B cell (primary cell): Measurements from ENCODE around the gene MDFIC2. TPM values are rescaled to one million over a fixed set of nuclear protein-coding genes. Genes with fewer than 3 reads are reported as not detected.

ENCODE experiments used
- ATAC-seq: fragments of 200-7000 bp; cut with Tn5 transposase; one replicate; pipeline ENCODE4 v1.10.0; 2021; ENCODE audit warnings: low read depth, mild to moderate bottlenecking, moderate number of reproducible peaks, moderate library complexity
- CTCF ChIA-PET: fragments of 350-600 bp; sonication (Branson Sonifier 250); formaldehyde crosslinking; loops from one replicate; lab custom pipeline; 2021; ENCODE audit warnings: antibody characterized with exemption, inconsistent platforms; lab: Charles Lee
- POLR2A ChIA-PET: fragments of 350-600 bp; sonication (Branson Sonifier 250); formaldehyde crosslinking; loops from one replicate; lab custom pipeline; 2021; ENCODE audit warnings: antibody characterized with exemption; lab: Charles Lee
- DNase-seq: peaks from one replicate; pipeline ENCODE4 v3.0.0; 2013
- H2AFZ ChIP-seq: 2 replicates; pipeline ENCODE4 v1.6.1; 2012; ENCODE audit warnings: mild to moderate bottlenecking, low read depth, low read length; ENCODE audit not compliant: insufficient read depth, poor library complexity, severe bottlenecking
- H3K27ac ChIP-seq, 2 donors: 1 replicate in 1 of 2; 2 replicates in 1 of 2; pipeline ENCODE4 v1.5.1; 2012 to 2013; ENCODE audit warnings: low read length in 2 of 2, mild to moderate bottlenecking in 2 of 2, moderate library complexity in 1 of 2
- H3K27me3 ChIP-seq, 4 experiments: fragments of 200-600 bp in 1 of 4; sonication (generic) in 1 of 4; replicated peaks in 1 of 4; 1 replicate in 2 of 4; 2 replicates in 2 of 4; pipeline versions ENCODE4 v1.6.1 to v1.7.0; 2013 to 2016; ENCODE audit warnings: low read length in 3 of 4, mild to moderate bottlenecking in 2 of 4, mixed read lengths in 1 of 4, moderate library complexity in 1 of 4; ENCODE audit not compliant: insufficient read depth in 4 of 4, control insufficient read depth in 3 of 4; ENCODE audit errors: control extremely low read depth in 1 of 4
- H3K36me3 ChIP-seq, 2 experiments: replicated peaks in 1 of 2; 1 replicate in 1 of 2; 2 replicates in 1 of 2; pipeline versions ENCODE4 v1.6.1 to v1.7.1; 2013; ENCODE audit warnings: low read length in 1 of 2; ENCODE audit not compliant: insufficient read depth in 2 of 2, control insufficient read depth in 1 of 2; ENCODE audit errors: control extremely low read depth in 1 of 2, extremely low read depth in 1 of 2
- H3K4me1 ChIP-seq, 2 donors: fragments of 200-600 bp in 1 of 2; sonication (generic) in 1 of 2; 1 replicate in 1 of 2; 2 replicates in 1 of 2; pipeline versions ENCODE4 v1.5.1 to v1.6.1; 2013 to 2017; ENCODE audit warnings: low read length in 2 of 2; ENCODE audit not compliant: control insufficient read depth in 2 of 2, insufficient read depth in 2 of 2
- H3K4me2 ChIP-seq: replicated peaks from 2 replicates; pipeline ENCODE3; 2012; ENCODE audit warnings: mild to moderate bottlenecking, low read depth, low read length; ENCODE audit not compliant: poor library complexity, severe bottlenecking
- H3K4me3 ChIP-seq, 5 experiments: fragments of 200-600 bp in 1 of 5; sonication (generic) in 1 of 5; 1 replicate in 3 of 5; 2 replicates in 2 of 5; pipeline versions ENCODE4 v1.5.1 to v1.7.0; 2011 to 2016; ENCODE audit warnings: low read length in 4 of 5, mild to moderate bottlenecking in 4 of 5, low read depth in 2 of 5, control low read depth in 1 of 5, moderate library complexity in 1 of 5; ENCODE audit not compliant: insufficient read depth in 1 of 5; ENCODE audit errors: control extremely low read depth in 1 of 5, extremely low read depth in 1 of 5
- H3K79me2 ChIP-seq: fragments of 200-600 bp; sonication (generic); one replicate; pipeline ENCODE4 v1.6.0; 2016; ENCODE audit warnings: low read length; ENCODE audit not compliant: control insufficient read depth, insufficient read depth
- H3K9ac ChIP-seq: fragments of 200-600 bp; sonication (generic); 2 replicates; pipeline ENCODE4 v1.6.1; 2017; ENCODE audit warnings: mild to moderate bottlenecking, low read length, moderate library complexity
- H3K9me3 ChIP-seq, 3 donors: one replicate each; pipeline versions ENCODE4 v1.6.1 to v1.7.1; 2013; ENCODE audit warnings: low read length in 2 of 3; ENCODE audit not compliant: control insufficient read depth in 2 of 3, insufficient read depth in 1 of 3; ENCODE audit errors: control extremely low read depth in 1 of 3
- H4K20me1 ChIP-seq: 2 replicates; pipeline ENCODE4 v1.6.0; 2012; ENCODE audit warnings: mild to moderate bottlenecking, low read length; ENCODE audit not compliant: insufficient read depth, control insufficient read depth, poor library complexity, severe bottlenecking
- H3K27ac Mint-ChIP-seq: one replicate; pipeline ENCODE4 v1.8.0; 2021; ENCODE audit warnings: mixed read lengths
- H3K27me3 Mint-ChIP-seq: one replicate; pipeline ENCODE4 v1.8.0; 2021; ENCODE audit warnings: mixed read lengths
- H3K4me1 Mint-ChIP-seq: one replicate; pipeline ENCODE4 v1.8.0; 2021; ENCODE audit warnings: mixed read lengths
- H3K4me3 Mint-ChIP-seq: one replicate; pipeline ENCODE4 v1.8.0; 2021; ENCODE audit warnings: mixed read lengths
- H3K9me3 Mint-ChIP-seq: one replicate; pipeline ENCODE4 v1.8.0; 2022; ENCODE audit warnings: mixed read lengths; ENCODE audit not compliant: insufficient read depth
- CTCF ChIP-seq: fragments of 200-600 bp; IDR thresholded peaks from one replicate; pipeline ENCODE4 v1.8.0; 2022; ENCODE audit warnings: antibody characterized with exemption, mild to moderate bottlenecking
- EZH2 ChIP-seq: IDR thresholded peaks from 2 replicates; pipeline ENCODE4 v1.6.1; 2012; ENCODE audit warnings: borderline replicate concordance, low read depth, mild to moderate bottlenecking, moderate library complexity, low read length; ENCODE audit not compliant: insufficient read depth, poor library complexity, severe bottlenecking
- intact Hi-C: fragments of 100-400 bp; cut with micrococcal nuclease; formaldehyde crosslinking; loops from one replicate; pipeline ENCODE4 v1.10.0; 2022
- polyA plus RNA-seq: library from polyadenylated mRNA; depleted of rRNA; stranded (reverse); fragments of >200 nt; gene quantifications from 2 replicates; pipeline ENCODE4 v1.2.3, GENCODE V29; 2012
- total RNA-seq, 2 donors: library from RNA; stranded (reverse); fragments of 120-200 nt in 1 of 2; gene quantifications; 1 replicate in 1 of 2; 2 replicates in 1 of 2; pipeline versions ENCODE4 v1.2.3 to v1.2.4, GENCODE V29; 2013 to 2022

MDFIC2 gene
- total and polyA plus RNA-seq, 2 donors (not counting 1 experiment from before 2014, with no cell fraction given), result not detected

- no peak for ATAC-seq
- H3K9me3 Mint-ChIP-seq, result no peaks in the 10 kb centered on the region
- TF ChIP-seq CTCF (no peak), EZH2 (no peak)
- DNase-seq, result no peak
- intact Hi-C loops, result no loop called here
- Histone ChIP-seq H3K79me2 (no peaks in the 10 kb centered on the region), H3K4me2 (no peak overlapping the region), H2AFZ (no peak overlapping the region), H3K27ac (no peak overlapping the region), H3K4me3 (no peak overlapping the region), H3K36me3 (no peaks in the 10 kb centered on the region), H3K27me3 (peaks cover 0 to 6% (median 4%) of the 10 kb centered on the region in 4 experiments), H3K4me1 (no peaks in the 10 kb centered on the region), H4K20me1 (no peaks in the 10 kb centered on the region), H3K9me3 (no peaks in the 10 kb centered on the region), H3K9ac (no peak overlapping the region)
- ChIA-PET CTCF (no interaction called here), POLR2A (no interaction called here)
- H3K27me3 Mint-ChIP-seq, result peaks cover 27% of the 10 kb centered on the region
- H3K4me3 Mint-ChIP-seq, result no peak overlapping the region
- no peak overlapping the region for H3K27ac Mint-ChIP-seq
- no peaks in the 10 kb centered on the region for H3K4me1 Mint-ChIP-seq
Observed at GRCh38 chr3:70201975-70202374, 110.5 kb downstream of the MDFIC2 start.

- Mint-ChIP-seq H3K9me3 (no peaks in the 10 kb centered on the region), H3K27ac (no peak overlapping the region), H3K27me3 (peaks cover 9% of the 10 kb centered on the region), H3K4me3 (no peak overlapping the region), H3K4me1 (peaks cover 3% of the 10 kb centered on the region)
- ATAC-seq, result no peak
- Histone ChIP-seq H3K4me2 (no peak overlapping the region), H3K9ac (no peak overlapping the region), H3K79me2 (no peaks in the 10 kb centered on the region), H3K27ac (no peak overlapping the region), H3K36me3 (no peaks in the 10 kb centered on the region), H3K9me3 (peaks cover 0 to 1% (median 0%) of the 10 kb centered on the region in 3 donors), H2AFZ (no peak overlapping the region), H3K27me3 (no peaks in the 10 kb centered on the region), H3K4me3 (no peak overlapping the region), H3K4me1 (no peaks in the 10 kb centered on the region), H4K20me1 (no peaks in the 10 kb centered on the region)
- ChIA-PET POLR2A (no interaction called here), CTCF (no interaction called here)
- no peak for DNase-seq
- intact Hi-C loops, result no loop called here
- no peak for TF ChIP-seq EZH2
- no peak for TF ChIP-seq CTCF
Observed at GRCh38 chr3:70189884-70190473, 122.5 kb downstream of the MDFIC2 start.
